ENCODE data around the gene PRRG2.

Gene PRRG2

GRCh38 chr19:49636233-49636932, 55.3 kb downstream of the PRRG2 start:
- DNase-seq (ENCODE audit: extremely low read depth in 1 of 2, low read depth in 1 of 2), result no peak

- no peak for DNase-seq (ENCODE audit: extremely low read depth in 1 of 2, low read depth in 1 of 2)
Observed at GRCh38 chr19:49637821-49638738, 57.0 kb downstream of the PRRG2 start.

- DNase-seq (ENCODE audit: extremely low read depth in 1 of 2, low read depth in 1 of 2), result no peak
Observed at GRCh38 chr19:49639401-49640112, 58.4 kb downstream of the PRRG2 start.

- peak; percentile 99 to 100 for DNase-seq (ENCODE audit: extremely low read depth in 1 of 2, low read depth in 1 of 2)
Observed at GRCh38 chr19:49640113-49640898, 59.2 kb downstream of the PRRG2 start, which contains the start of gene RRAS. Gene RRAS (minus strand): TSS chr19:49640143. CDS start chr19:49640098, 45 bp downstream.

Measured in stimulated activated CD8-positive, alpha-beta memory T cell treated with anti-CD3 and anti-CD28 coated beads, Interleukin-7, amount 100 ng/mL, for 48 hours (primary cell).